ENCODE data around the gene LRRC72. TPM values are rescaled to one million over a fixed set of nuclear protein-coding genes. Genes with fewer than 3 reads are reported as not detected.

LRRC72 gene
- total RNA-seq, 1 donor from 2014 or later: not detected

DNA sequence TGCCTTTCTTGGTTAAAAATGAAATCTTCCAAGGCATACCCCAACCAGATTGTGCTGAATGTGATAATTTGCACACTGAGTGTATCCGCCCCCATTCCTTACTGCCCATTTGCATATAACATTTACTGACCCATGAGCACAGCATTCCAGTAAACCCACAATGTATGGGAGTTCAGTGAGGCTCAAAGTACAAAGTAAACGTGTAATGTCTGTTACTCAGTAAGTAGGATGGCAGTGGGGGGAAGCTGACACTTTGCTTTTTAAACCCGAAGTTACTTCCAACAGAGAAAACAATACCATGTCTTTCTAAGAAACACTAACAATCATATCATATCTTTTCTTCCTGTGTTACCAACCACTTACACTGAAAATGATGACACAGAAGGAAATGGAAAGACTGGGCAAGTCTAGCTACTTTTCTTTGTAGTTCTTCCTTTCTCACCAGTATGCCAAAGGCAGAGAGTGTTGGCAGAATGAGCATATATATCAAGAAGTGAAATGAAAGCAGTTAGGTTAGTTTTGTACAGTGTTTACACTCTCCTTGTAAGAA lies 34.0 kb upstream of the LRRC72 start:
- Histone ChIP-seq H3K27ac (no peak overlapping the region), H3K27me3 (no peaks in the 10 kb centered on the region), H3K9me3 (no peaks in the 10 kb centered on the region), H3K36me3 (no peaks in the 10 kb centered on the region), H3K4me1 (no peaks in the 10 kb centered on the region), H3K4me3 (no peak overlapping the region)
- no peak for DNase-seq (ENCODE audit: low spot score in 2 of 2)
- intact Hi-C loops (cut with DNase I): no loop called here
- TF ChIP-seq, protein P1, sequence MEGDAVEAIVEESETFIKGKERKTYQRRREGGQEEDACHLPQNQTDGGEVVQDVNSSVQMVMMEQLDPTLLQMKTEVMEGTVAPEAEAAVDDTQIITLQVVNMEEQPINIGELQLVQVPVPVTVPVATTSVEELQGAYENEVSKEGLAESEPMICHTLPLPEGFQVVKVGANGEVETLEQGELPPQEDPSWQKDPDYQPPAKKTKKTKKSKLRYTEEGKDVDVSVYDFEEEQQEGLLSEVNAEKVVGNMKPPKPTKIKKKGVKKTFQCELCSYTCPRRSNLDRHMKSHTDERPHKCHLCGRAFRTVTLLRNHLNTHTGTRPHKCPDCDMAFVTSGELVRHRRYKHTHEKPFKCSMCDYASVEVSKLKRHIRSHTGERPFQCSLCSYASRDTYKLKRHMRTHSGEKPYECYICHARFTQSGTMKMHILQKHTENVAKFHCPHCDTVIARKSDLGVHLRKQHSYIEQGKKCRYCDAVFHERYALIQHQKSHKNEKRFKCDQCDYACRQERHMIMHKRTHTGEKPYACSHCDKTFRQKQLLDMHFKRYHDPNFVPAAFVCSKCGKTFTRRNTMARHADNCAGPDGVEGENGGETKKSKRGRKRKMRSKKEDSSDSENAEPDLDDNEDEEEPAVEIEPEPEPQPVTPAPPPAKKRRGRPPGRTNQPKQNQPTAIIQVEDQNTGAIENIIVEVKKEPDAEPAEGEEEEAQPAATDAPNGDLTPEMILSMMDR (IDR thresholded peaks at IDR 0.05): no peak

DNA sequence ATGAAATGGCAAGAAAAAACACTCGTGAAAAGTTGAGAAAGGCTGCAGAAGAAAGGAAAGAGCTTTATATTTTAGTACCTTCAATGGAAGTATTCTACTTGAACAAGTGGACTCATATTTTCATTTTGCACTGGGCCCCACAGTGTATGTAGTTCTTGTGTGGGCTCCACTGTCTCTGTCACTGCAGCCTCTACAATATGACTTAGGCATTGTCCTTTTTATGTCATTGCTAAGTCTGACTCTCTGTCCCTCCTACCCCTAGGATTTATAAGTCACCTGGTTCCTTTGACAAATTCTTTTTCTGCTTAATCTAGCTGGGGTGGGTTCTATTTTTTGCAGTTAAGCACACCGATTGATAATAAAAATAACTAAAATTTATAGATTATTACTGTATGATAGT lies 33.4 kb upstream of the LRRC72 start:
- Histone ChIP-seq H3K4me3 (no peak overlapping the region), H3K36me3 (no peaks in the 10 kb centered on the region), H3K9me3 (no peaks in the 10 kb centered on the region), H3K27ac (no peak overlapping the region), H3K27me3 (no peaks in the 10 kb centered on the region), H3K4me1 (no peaks in the 10 kb centered on the region)
- no peak for DNase-seq (ENCODE audit: low spot score in 2 of 2)
- TF ChIP-seq, protein P1 (IDR thresholded peaks at IDR 0.05): no peak
- intact Hi-C loops (cut with DNase I): no loop called here

DNA sequence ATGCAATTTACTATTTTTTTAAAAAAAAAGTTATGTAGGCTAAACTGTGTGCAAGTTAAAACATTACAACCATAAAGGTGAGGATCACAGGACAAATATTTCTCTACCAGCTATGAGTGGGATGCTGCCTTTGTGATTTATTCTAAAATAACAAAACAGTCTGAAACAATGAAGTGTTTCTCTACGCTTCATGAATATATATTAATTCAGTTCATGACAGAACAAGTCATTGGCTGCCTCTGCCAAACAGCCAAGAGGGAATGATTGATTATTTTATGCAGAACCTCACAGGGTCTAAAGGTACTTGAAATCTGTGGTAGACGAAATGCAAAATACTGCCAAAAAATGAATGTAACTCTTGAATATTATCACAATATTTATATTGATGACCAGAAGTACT lies 32.1 kb upstream of the LRRC72 start:
- Histone ChIP-seq H3K9me3 (no peaks in the 10 kb centered on the region), H3K27ac (no peak overlapping the region), H3K27me3 (no peaks in the 10 kb centered on the region), H3K4me1 (no peaks in the 10 kb centered on the region), H3K4me3 (no peak overlapping the region), H3K36me3 (no peaks in the 10 kb centered on the region)
- intact Hi-C loops (cut with DNase I): no loop called here
- TF ChIP-seq, protein P1 (IDR thresholded peaks at IDR 0.05): no peak
- DNase-seq (ENCODE audit: low spot score in 2 of 2): no peak

DNA sequence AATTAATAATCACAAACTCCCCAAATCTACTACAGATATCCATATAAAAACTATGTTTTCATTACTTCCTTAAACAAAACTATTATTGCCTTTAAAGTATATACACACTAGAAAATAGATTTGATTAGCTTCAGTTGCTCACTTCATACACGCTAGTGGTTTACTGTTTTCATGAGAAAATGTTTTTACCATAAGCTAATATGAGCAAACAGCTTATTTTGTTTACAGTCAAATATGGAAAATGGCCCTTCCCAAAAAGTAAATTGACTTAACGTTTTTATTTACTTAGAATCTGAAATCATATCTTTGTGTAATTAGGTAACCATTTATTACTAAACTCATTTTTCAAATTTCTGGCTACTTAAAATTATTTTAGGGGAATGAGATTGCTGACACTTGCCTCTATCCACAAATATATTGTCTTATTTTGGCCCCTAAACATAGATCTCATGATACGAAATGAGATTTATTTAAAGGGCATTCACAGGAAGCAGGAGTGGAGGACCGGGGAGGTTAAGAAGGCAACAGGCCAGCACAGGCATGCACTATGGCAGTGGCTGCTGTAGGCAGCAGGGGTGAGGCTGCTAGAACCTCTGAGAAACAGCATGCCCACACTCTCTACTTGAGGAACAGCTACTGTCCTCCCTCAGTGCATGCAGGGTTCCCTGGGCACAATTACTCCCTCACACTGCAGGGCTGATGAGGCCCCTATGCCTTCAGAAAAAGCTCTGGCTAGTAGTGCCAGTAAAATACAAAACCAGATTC lies 31.5 kb upstream of the LRRC72 start:
- TF ChIP-seq, protein P1 (IDR thresholded peaks at IDR 0.05): no peak
- H3K9me3 ChIP-seq: no peaks in the 10 kb centered on the region
- intact Hi-C loops (cut with DNase I): no loop called here
- DNase-seq (ENCODE audit: low spot score in 2 of 2): no peak
- no peaks in the 10 kb centered on the region for H3K27me3 ChIP-seq
- no peak overlapping the region for H3K4me3 ChIP-seq
- no peak overlapping the region for H3K27ac ChIP-seq
- H3K36me3 ChIP-seq: no peaks in the 10 kb centered on the region
- H3K4me1 ChIP-seq: no peaks in the 10 kb centered on the region

DNA sequence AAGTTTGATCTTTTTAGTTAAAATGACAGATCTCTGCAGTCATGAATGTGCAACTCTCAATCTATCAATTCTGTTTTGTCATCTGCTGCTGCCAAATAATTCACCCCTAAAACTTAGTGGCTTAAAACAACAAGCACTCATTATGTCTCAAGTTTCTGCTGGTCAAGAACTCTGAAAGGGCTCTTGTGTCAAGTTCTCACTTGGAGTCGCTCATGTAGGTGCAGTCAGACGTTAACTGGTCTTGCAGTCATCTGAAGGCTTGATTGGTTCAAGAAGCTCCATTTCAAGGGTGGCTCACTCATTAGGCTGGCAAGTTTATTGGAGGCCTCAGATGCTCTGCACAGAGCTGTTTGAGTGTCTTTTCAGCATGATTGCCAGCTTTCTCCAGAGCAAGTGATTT lies 28.5 kb upstream of the LRRC72 start:
- DNase-seq (ENCODE audit: low spot score in 2 of 2): no peak
- no peak overlapping the region for H3K4me3 ChIP-seq
- no peaks in the 10 kb centered on the region for H3K27me3 ChIP-seq
- H3K27ac ChIP-seq: no peak overlapping the region
- H3K36me3 ChIP-seq: no peaks in the 10 kb centered on the region
- intact Hi-C loops (cut with DNase I): no loop called here
- TF ChIP-seq, protein P1 (IDR thresholded peaks at IDR 0.05): no peak
- H3K4me1 ChIP-seq: no peaks in the 10 kb centered on the region
- H3K9me3 ChIP-seq: no peaks in the 10 kb centered on the region
